ENCODE results near the gene MBP. TPM values are rescaled to one million over a fixed set of nuclear protein-coding genes. Genes with fewer than 3 reads are reported as not detected.

MBP gene
- total and polyA plus RNA-seq, 10 donors: 11.1 to 96.0 (median 70.8) TPM

- H3K27me3 ChIP-seq (replicated peaks in 1 of 7): peaks cover 0 to 3% (median 0%) of the 10 kb centered on the region in 7 donors
- 38 to 49% (median 44%) methylated on average over 12 of the region's 12 CpGs for WGBS, 5 donors
- intact Hi-C loops (cut with DNase I; ENCODE audit: low total_unique reads): no loop called here
- peaks cover 0 to 33% (median 2%) of the 10 kb centered on the region in 6 donors for H3K36me3 ChIP-seq
- no peak for TF ChIP-seq CTCF (IDR thresholded peaks at IDR 0.05 in 8 of 11, conservative IDR thresholded peaks at IDR 0.05 in 3 of 11)
- TF ChIP-seq POLR2AphosphoS5 (IDR thresholded peaks at IDR 0.05): peak; percentile 57 to 71 (median 64)
- TF ChIP-seq POLR2A (IDR thresholded peaks at IDR 0.05): no peak
- peak overlapping the region in 7 of 8 donors; percentile 16 to 78 (median 63) for H3K27ac ChIP-seq
- peaks cover 28 to 100% (median 53%) of the 10 kb centered on the region in 6 donors for H3K4me1 ChIP-seq
- H3K4me3 ChIP-seq: peak overlapping the region in 1 of 8 donors; percentile 45
- DNase-seq: no peak
- H3K9me3 ChIP-seq: no peaks in the 10 kb centered on the region
These were observed 52.5 kb downstream of the MBP start for GRCh38 chr18:77079954-77080682.

- Histone ChIP-seq H3K36me3 (peaks cover 0 to 33% (median 2%) of the 10 kb centered on the region in 6 donors), H3K9me3 (no peaks in the 10 kb centered on the region), H3K27me3 (replicated peaks in 1 of 7) (peaks cover 0 to 3% (median 0%) of the 10 kb centered on the region in 7 donors), H3K27ac (peak overlapping the region in 2 of 8 donors; percentile 20 to 37), H3K4me3 (no peak overlapping the region), H3K4me1 (peaks cover 25 to 100% (median 54%) of the 10 kb centered on the region in 6 donors)
- intact Hi-C loops (cut with DNase I; ENCODE audit: low total_unique reads): no loop called here
- WGBS, 5 donors: 80 to 92% (median 87%) methylated on average over 6 of the region's 6 CpGs
- DNase-seq: no peak
- TF ChIP-seq POLR2A (IDR thresholded peaks at IDR 0.05) (no peak), CTCF (IDR thresholded peaks at IDR 0.05 in 8 of 11, conservative IDR thresholded peaks at IDR 0.05 in 3 of 11) (no peak), POLR2AphosphoS5 (IDR thresholded peaks at IDR 0.05) (no peak)
These were observed 53.5 kb downstream of the MBP start for GRCh38 chr18:77079088-77079487.

GRCh38 chr18:77078690-77079070 is 53.9 kb downstream of the MBP start:
- 85 to 100% (median 95%) methylated on average over 2 to 5 of the region's 5 CpGs for WGBS, 5 donors
- H3K36me3 ChIP-seq: peaks cover 0 to 33% (median 2%) of the 10 kb centered on the region in 6 donors
- TF ChIP-seq CTCF (IDR thresholded peaks at IDR 0.05 in 8 of 11, conservative IDR thresholded peaks at IDR 0.05 in 3 of 11): no peak
- peak; percentile 73 for DNase-seq
- intact Hi-C loops (cut with DNase I; ENCODE audit: low total_unique reads): no loop called here
- H3K27me3 ChIP-seq (replicated peaks in 1 of 7): peaks cover 0 to 3% (median 0%) of the 10 kb centered on the region in 7 donors
- no peak overlapping the region for H3K4me3 ChIP-seq
- H3K9me3 ChIP-seq: no peaks in the 10 kb centered on the region
- peak overlapping the region in 3 of 8 donors; percentile 20 to 41 (median 37) for H3K27ac ChIP-seq
- peaks cover 25 to 100% (median 53%) of the 10 kb centered on the region in 6 donors for H3K4me1 ChIP-seq

- 84 to 92% (median 84%) methylated on average over 16 of the region's 16 CpGs for WGBS, 5 donors
- peak overlapping the region in 3 of 8 donors; percentile 37 to 41 (median 41) for H3K27ac ChIP-seq
- peaks cover 0 to 3% (median 0%) of the 10 kb centered on the region in 7 donors for H3K27me3 ChIP-seq (replicated peaks in 1 of 7)
- no peak for TF ChIP-seq CTCF (IDR thresholded peaks at IDR 0.05 in 8 of 11, conservative IDR thresholded peaks at IDR 0.05 in 3 of 11)
- peak in 1 of 3 donors; percentile 24 for TF ChIP-seq POLR2AphosphoS5 (IDR thresholded peaks at IDR 0.05)
- intact Hi-C loops (cut with DNase I; ENCODE audit: low total_unique reads): no loop called here
- DNase-seq: no peak
- H3K4me1 ChIP-seq: peaks cover 25 to 100% (median 54%) of the 10 kb centered on the region in 6 donors
- no peak overlapping the region for H3K4me3 ChIP-seq
- H3K9me3 ChIP-seq: no peaks in the 10 kb centered on the region
- peaks cover 0 to 33% (median 2%) of the 10 kb centered on the region in 6 donors for H3K36me3 ChIP-seq
These were observed 54.5 kb downstream of the MBP start for GRCh38 chr18:77077941-77078689.

Measured in spleen (tissue), 11 donors.